Common myeloid progenitor, CD34-positive (primary cell): ENCODE measurements around the gene RBM28.

Experiments used
- CTCF ChIA-PET: fragments of 350-600 bp; sonication (Branson Sonifier 250); formaldehyde crosslinking; loops from one replicate; lab custom pipeline; 2021; ENCODE audit warnings: antibody characterized with exemption; lab: Charles Lee
- POLR2A ChIA-PET: fragments of 350-600 bp; sonication (Branson Sonifier 250); formaldehyde crosslinking; loops from one replicate; lab custom pipeline; 2021; ENCODE audit warnings: antibody characterized with exemption; lab: Charles Lee
- DNase-seq, 3 donors: peaks; one replicate each; pipeline versions ENCODE4 v3.0.0 to v3.0.0-alpha.2; 2013
- H3K27ac ChIP-seq, 2 experiments: 1 replicate in 1 of 2; 2 replicates in 1 of 2; pipeline ENCODE4 v1.7.0; 2013; ENCODE audit warnings: inconsistent platforms in 2 of 2, low read length in 2 of 2, mild to moderate bottlenecking in 2 of 2, low read depth in 1 of 2, moderate library complexity in 1 of 2; ENCODE audit not compliant: severe bottlenecking in 2 of 2, insufficient read depth in 1 of 2, poor library complexity in 1 of 2
- H3K27me3 ChIP-seq, 5 experiments: replicated peaks in 2 of 5; 1 replicate in 3 of 5; 2 replicates in 2 of 5; pipeline versions ENCODE4 v1.6.1 to v1.7.0; 2013; ENCODE audit warnings: low read length in 4 of 5, mild to moderate bottlenecking in 2 of 5, moderate library complexity in 2 of 5, inconsistent platforms in 1 of 5; ENCODE audit not compliant: insufficient read depth in 5 of 5, control insufficient read depth in 4 of 5
- H3K36me3 ChIP-seq, 4 experiments: 1 replicate in 2 of 4; 2 replicates in 2 of 4; pipeline versions ENCODE4 v1.6.1 to v1.7.0; 2013; ENCODE audit warnings: low read length in 3 of 4, control low read depth in 1 of 4, mild to moderate bottlenecking in 1 of 4; ENCODE audit not compliant: control insufficient read depth in 4 of 4, insufficient read depth in 4 of 4
- H3K4me1 ChIP-seq, 4 experiments: 1 replicate in 3 of 4; 2 replicates in 1 of 4; pipeline versions ENCODE4 v1.6.1 to v1.7.1; 2013; ENCODE audit warnings: low read length in 3 of 4, mild to moderate bottlenecking in 3 of 4, control low read depth in 1 of 4, inconsistent platforms in 1 of 4, moderate library complexity in 1 of 4; ENCODE audit not compliant: control insufficient read depth in 4 of 4, insufficient read depth in 4 of 4; ENCODE audit errors: control extremely low read depth in 1 of 4
- H3K4me3 ChIP-seq, 7 experiments: 1 replicate in 4 of 7; 2 replicates in 3 of 7; pipeline versions ENCODE4 v1.5.1 to v1.7.0; 2013; ENCODE audit warnings: mild to moderate bottlenecking in 7 of 7, low read length in 6 of 7, moderate library complexity in 6 of 7, inconsistent platforms in 2 of 7, low read depth in 2 of 7, control low read depth in 1 of 7; ENCODE audit not compliant: insufficient read depth in 4 of 7, control insufficient read depth in 1 of 7; ENCODE audit errors: extremely low read depth in 1 of 7
- H3K9me3 ChIP-seq, 5 experiments: 1 replicate in 4 of 5; 2 replicates in 1 of 5; pipeline versions ENCODE4 v1.6.1 to v1.7.1; 2013; ENCODE audit warnings: low read length in 4 of 5, mild to moderate bottlenecking in 2 of 5, inconsistent platforms in 1 of 5, low read depth in 1 of 5, moderate library complexity in 1 of 5; ENCODE audit not compliant: control insufficient read depth in 4 of 5, insufficient read depth in 2 of 5; ENCODE audit errors: control extremely low read depth in 1 of 5
- WGBS: methylation state at CpG from one replicate; pipeline ENCODE4 v1.1.5; 2013; ENCODE audit not compliant: insufficient coverage; 5-methylcytosine and 5-hydroxymethylcytosine counted together

Gene RBM28

DNA sequence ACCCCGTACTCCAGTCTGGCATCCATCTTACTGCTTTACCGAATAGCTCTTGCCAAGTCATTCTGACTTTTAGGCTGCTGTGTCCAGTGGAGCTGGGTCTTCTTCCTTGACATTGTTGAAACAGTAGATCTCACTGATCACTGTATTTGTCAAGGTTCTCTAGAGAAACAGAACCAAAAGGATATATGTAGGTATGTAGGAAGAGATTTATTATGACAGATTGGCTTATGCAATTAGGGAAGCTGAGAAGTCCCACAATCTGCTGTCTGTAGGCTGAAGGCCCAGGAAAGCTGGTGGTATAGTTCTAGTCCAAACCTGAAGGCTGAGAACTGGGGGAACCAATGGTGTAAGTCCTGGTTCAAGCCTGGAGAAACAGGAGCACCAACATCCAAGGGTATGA lies 29.9 kb upstream of the RBM28 start:
- Histone ChIP-seq H3K27me3 (no peaks in the 10 kb centered on the region), H3K9me3 (no peaks in the 10 kb centered on the region), H3K4me3 (no peak overlapping the region), H3K27ac (no peak overlapping the region), H3K4me1 (peaks cover 0 to under 1% (median under 1%) of the 10 kb centered on the region in 4 experiments), H3K36me3 (no peaks in the 10 kb centered on the region)
- ChIA-PET CTCF (interaction anchor here (0.9 to 67.2 kb wide), 8 partner anchors 11 to 86 kb away, joined by 3 to 1829 read pairs (median 6); partner anchors contain the start of gene IMPDH1), POLR2A (interaction anchor here (1.6 kb wide), 1 partner anchor 12 kb away, joined by 4 read pairs; the partner anchor contains the start of gene PRRT4)
- 94% methylated on average over 2 of the region's 2 CpGs for WGBS
- DNase-seq, result no peak

DNA sequence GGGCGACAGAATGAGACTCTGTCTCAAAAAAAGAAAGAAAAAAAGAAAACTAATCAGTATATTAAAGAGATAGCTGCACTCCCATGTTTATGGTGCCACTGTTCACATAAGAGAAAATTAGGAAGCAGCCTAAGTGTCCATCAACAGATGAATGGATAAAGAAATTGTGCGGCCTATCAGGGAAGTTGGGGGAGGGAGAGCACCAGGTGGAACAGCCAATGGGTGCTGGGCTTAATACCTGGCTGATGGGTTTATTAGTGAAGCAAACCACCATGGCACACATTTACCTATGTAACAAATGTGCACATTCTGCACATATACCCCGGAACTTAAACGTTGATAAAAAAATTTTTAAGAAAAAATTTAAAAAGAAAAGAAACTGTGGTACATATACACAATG lies 26.8 kb upstream of the RBM28 start:
- DNase-seq, result no peak
- no peaks in the 10 kb centered on the region for H3K4me1 ChIP-seq
- peaks cover 0 to 6% (median 0%) of the 10 kb centered on the region in 5 experiments for H3K27me3 ChIP-seq
- CTCF ChIA-PET, result interaction anchor here (67.2 kb wide), 1 partner anchor 39 kb away, joined by 1829 read pairs; the partner anchor contains the start of gene IMPDH1
- H3K9me3 ChIP-seq, result no peaks in the 10 kb centered on the region
- no peak overlapping the region for H3K27ac ChIP-seq
- no peak overlapping the region for H3K4me3 ChIP-seq
- POLR2A ChIA-PET, result no interaction called here
- no CpG with 5 or more reads among the region's 4 CpGs for WGBS
- H3K36me3 ChIP-seq, result no peaks in the 10 kb centered on the region

DNA sequence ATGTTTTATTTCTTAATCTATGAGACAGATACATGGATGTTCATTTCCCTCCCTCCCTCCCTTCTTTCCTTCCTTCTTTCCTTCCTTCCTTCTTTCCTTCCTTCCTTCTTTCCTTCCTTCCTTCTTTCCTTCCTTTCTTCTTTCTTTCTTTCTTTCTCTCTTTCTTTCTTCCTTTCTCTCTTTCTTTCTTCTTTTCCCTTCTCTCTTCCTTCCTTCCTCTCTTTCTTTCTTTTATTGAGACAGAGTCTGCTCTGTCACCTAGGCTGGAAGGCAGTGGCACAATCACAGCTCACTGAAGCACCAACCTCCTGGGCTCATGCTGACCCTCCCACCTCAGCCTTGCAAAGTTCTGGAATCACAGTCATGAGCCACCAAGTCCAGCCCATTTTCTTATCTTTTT lies 23.3 kb upstream of the RBM28 start:
- POLR2A ChIA-PET, result no interaction called here
- H3K27me3 ChIP-seq, result peaks cover 8 to 33% (median 22%) of the 10 kb centered on the region in 5 experiments

GRCh38 chr7:128366300-128366699 lies 22.6 kb upstream of the RBM28 start:
- no peak for DNase-seq
- H3K4me3 ChIP-seq, result no peak overlapping the region
- H3K36me3 ChIP-seq, result no peaks in the 10 kb centered on the region
- H3K9me3 ChIP-seq, result no peaks in the 10 kb centered on the region
- H3K27ac ChIP-seq, result no peak overlapping the region
- POLR2A ChIA-PET, result no interaction called here
- H3K27me3 ChIP-seq, result peaks cover 8 to 37% (median 23%) of the 10 kb centered on the region in 5 experiments
- H3K4me1 ChIP-seq, result peaks cover 0 to 9% (median 7%) of the 10 kb centered on the region in 4 experiments
- CTCF ChIA-PET, result interaction anchor here (0.9 to 67.2 kb wide), 3 partner anchors 11 to 43 kb away, joined by 3 to 1829 read pairs (median 6); partner anchors contain the start of gene IMPDH1
- 43% methylated on average over 1 of the region's 1 CpG for WGBS

More for the DNA sequence above, 23.3 kb upstream of the RBM28 start:
- Histone ChIP-seq H3K9me3 (no peaks in the 10 kb centered on the region), H3K4me3 (no peak overlapping the region), H3K36me3 (no peaks in the 10 kb centered on the region), H3K27ac (no peak overlapping the region), H3K4me1 (peaks cover 0 to 2% (median 2%) of the 10 kb centered on the region in 4 experiments)
- CTCF ChIA-PET, result interaction anchor here (0.9 to 67.2 kb wide), 3 partner anchors 12 to 42 kb away, joined by 3 to 1829 read pairs (median 6); partner anchors contain the start of gene IMPDH1
- no peak for DNase-seq

- ChIA-PET POLR2A (interaction anchor here (0.6 kb wide), 1 partner anchor 96 kb away, joined by 3 read pairs; no protein-coding TSS in a partner anchor), CTCF (interaction anchor here (1.4 to 67.2 kb wide), 3 partner anchors 10 to 44 kb away, joined by 5 to 1829 read pairs (median 6); partner anchors contain the start of gene IMPDH1)
- Histone ChIP-seq H3K36me3 (no peaks in the 10 kb centered on the region), H3K27ac (no peak overlapping the region), H3K4me3 (no peak overlapping the region), H3K9me3 (no peaks in the 10 kb centered on the region), H3K4me1 (peaks cover 0 to 17% (median 16%) of the 10 kb centered on the region in 4 experiments), H3K27me3 (peaks cover 8 to 43% (median 23%) of the 10 kb centered on the region in 5 experiments)
- DNase-seq, result no peak
- 89% methylated on average over 1 of the region's 2 CpGs for WGBS
Measured at GRCh38 chr7:128365432-128365831, 21.7 kb upstream of the RBM28 start.

DNA sequence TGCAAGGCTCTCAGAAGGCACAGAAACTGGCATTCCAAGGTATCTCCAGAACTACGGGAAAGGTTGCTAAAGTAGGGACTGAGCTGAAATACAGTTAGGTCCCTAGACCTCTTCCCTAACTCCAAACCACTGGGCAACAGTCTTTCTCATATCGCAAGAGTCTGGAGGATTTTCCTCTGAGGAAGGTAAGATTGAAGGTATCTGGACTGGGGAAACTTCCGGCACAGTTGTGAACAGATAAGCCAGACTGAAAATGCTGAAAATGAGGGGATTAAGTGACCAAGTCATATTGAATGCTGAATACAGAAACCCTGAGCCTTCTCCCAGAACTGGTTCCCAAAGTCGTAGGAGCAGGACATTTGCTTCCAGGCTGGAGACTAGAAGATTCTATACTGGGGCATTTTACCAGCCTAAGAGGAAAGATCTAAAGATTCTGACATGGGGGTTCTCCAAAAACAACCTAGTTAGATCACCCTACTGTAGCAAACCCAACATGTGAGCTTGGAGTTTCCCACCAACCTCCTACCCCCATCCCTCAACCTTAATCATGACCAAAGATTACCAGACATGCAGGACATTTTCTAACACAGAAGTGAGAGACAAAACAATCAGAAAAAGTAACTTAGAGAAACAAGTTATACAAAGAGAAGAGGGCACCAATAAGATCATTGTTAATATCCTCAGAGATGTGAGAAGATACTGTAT lies 20.6 kb upstream of the RBM28 start:
- no peaks in the 10 kb centered on the region for H3K36me3 ChIP-seq
- ChIA-PET CTCF (interaction anchor here (1.4 to 67.2 kb wide), 2 partner anchors 11 to 45 kb away, joined by 5 to 1829 read pairs; partner anchors contain the start of gene IMPDH1), POLR2A (no interaction called here)
- 93% methylated on average over 3 of the region's 4 CpGs for WGBS
- DNase-seq, result no peak
- peaks cover 11 to 50% (median 25%) of the 10 kb centered on the region in 5 experiments for H3K27me3 ChIP-seq
- H3K4me3 ChIP-seq, result no peak overlapping the region
- H3K4me1 ChIP-seq, result peaks cover 0 to 20% (median 19%) of the 10 kb centered on the region in 4 experiments
- H3K9me3 ChIP-seq, result no peaks in the 10 kb centered on the region
- H3K27ac ChIP-seq, result no peak overlapping the region
